GM23338 (cell line): ENCODE results near the gene GLE1. TPM values are rescaled to one million over a fixed set of nuclear protein-coding genes. Genes with fewer than 3 reads are reported as not detected.

Source experiments
- ATAC-seq: fragments of 200-7000 bp; cut with Tn5 transposase; 3 replicates; pipeline ENCODE4 v1.9.1; 2020
- DNase-seq: peaks from one replicate; pipeline ENCODE4 v3.0.0-alpha.2; 2015; ENCODE audit warnings: low spot score
- H2AFZ ChIP-seq: fragments of 200-600 bp; sonication (generic); 2 replicates; pipeline ENCODE4 v1.8.0; 2016; ENCODE audit warnings: antibody characterized with exemption, mild to moderate bottlenecking, moderate library complexity
- H3F3A ChIP-seq: fragments of 200-600 bp; sonication (generic); replicated peaks from 2 replicates; pipeline ENCODE4 v1.8.0; 2017; ENCODE audit warnings: antibody characterized with exemption, mixed run types, low read depth
- H3K27ac ChIP-seq: fragments of 200-600 bp; sonication (generic); 2 replicates; pipeline ENCODE4 v1.6.1; 2016; ENCODE audit warnings: low read depth
- H3K27me3 ChIP-seq: fragments of 200-600 bp; sonication (generic); 2 replicates; pipeline ENCODE4 v1.8.0; 2016; ENCODE audit warnings: mild to moderate bottlenecking, mixed run types, moderate library complexity; ENCODE audit not compliant: insufficient read depth
- H3K36me3 ChIP-seq: fragments of 200-600 bp; sonication (generic); 2 replicates; pipeline ENCODE4 v1.8.0; 2016; ENCODE audit warnings: mild to moderate bottlenecking; ENCODE audit not compliant: insufficient read depth
- H3K4me1 ChIP-seq: fragments of 200-600 bp; sonication (generic); 2 replicates; pipeline ENCODE4 v1.8.0; 2016; ENCODE audit warnings: mild to moderate bottlenecking, moderate library complexity; ENCODE audit not compliant: insufficient read depth
- H3K4me2 ChIP-seq: fragments of 200-600 bp; sonication (generic); 2 replicates; pipeline ENCODE4 v1.7.1; 2017; ENCODE audit warnings: mixed run types
- H3K4me3 ChIP-seq: fragments of 200-600 bp; sonication (generic); 2 replicates; pipeline ENCODE4 v1.6.1; 2016; ENCODE audit warnings: mixed run types
- H3K79me2 ChIP-seq: fragments of 200-600 bp; sonication (generic); replicated peaks from 2 replicates; pipeline ENCODE4 v1.8.0; 2017; ENCODE audit warnings: mild to moderate bottlenecking; ENCODE audit not compliant: insufficient read depth
- H3K9me2 ChIP-seq: fragments of 200-600 bp; sonication (generic); 2 replicates; pipeline ENCODE4 v1.8.0; 2017; ENCODE audit not compliant: insufficient read depth
- H4K20me1 ChIP-seq: fragments of 200-600 bp; sonication (generic); replicated peaks from 2 replicates; pipeline ENCODE4 v1.8.0; 2017; ENCODE audit warnings: mild to moderate bottlenecking; ENCODE audit not compliant: insufficient read depth
- H3K27ac Mint-ChIP-seq: 2 replicates; pipeline ENCODE4 v1.8.0; 2020; ENCODE audit warnings: inconsistent platforms, mild to moderate bottlenecking, moderate library complexity, mixed read lengths
- H3K27me3 Mint-ChIP-seq: 3 replicates; pipeline ENCODE4 v1.8.0; 2022; ENCODE audit warnings: low read depth, mild to moderate bottlenecking, moderate library complexity, mixed read lengths, inconsistent platforms; ENCODE audit not compliant: insufficient read depth, poor library complexity
- H3K36me3 Mint-ChIP-seq: 3 replicates; pipeline ENCODE4 v1.8.0; 2021; ENCODE audit warnings: low read depth, mild to moderate bottlenecking, inconsistent platforms, moderate library complexity, mixed read lengths
- H3K4me1 Mint-ChIP-seq: 3 replicates; pipeline ENCODE4 v1.8.0; 2020; ENCODE audit warnings: mild to moderate bottlenecking, inconsistent platforms, mixed read lengths
- H3K4me3 Mint-ChIP-seq: 3 replicates; pipeline ENCODE4 v1.8.0; 2021; ENCODE audit warnings: moderate library complexity, mild to moderate bottlenecking, inconsistent platforms, mixed read lengths
- H3K9me3 Mint-ChIP-seq: 3 replicates; pipeline ENCODE4 v1.8.0; 2020; ENCODE audit warnings: moderate library complexity, mild to moderate bottlenecking, inconsistent platforms, mixed read lengths
- CREB1 ChIP-seq: fragments of 250-450 bp; sonication (Bioruptor Pico); IDR thresholded peaks from 2 replicates; pipeline ENCODE4 v1.5.0; 2020; ENCODE audit warnings: low read depth, mild to moderate bottlenecking, moderate library complexity
- EZH2phosphoT487 ChIP-seq: fragments of 200-600 bp; sonication (generic); IDR thresholded peaks from one replicate; pipeline ENCODE4 v1.8.1; 2018; ENCODE audit warnings: antibody characterized with exemption; ENCODE audit not compliant: unreplicated experiment
- JUNB ChIP-seq: IDR thresholded peaks from one replicate; pipeline ENCODE4 v1.6.1; 2016; ENCODE audit warnings: antibody characterized with exemption; ENCODE audit not compliant: unreplicated experiment
- REST ChIP-seq: IDR thresholded peaks from one replicate; pipeline ENCODE4 v1.6.1; 2018; ENCODE audit warnings: antibody characterized with exemption; ENCODE audit not compliant: unreplicated experiment
- STAT1 ChIP-seq: IDR thresholded peaks from one replicate; pipeline ENCODE4 v1.6.1; 2016; ENCODE audit warnings: antibody characterized with exemption; ENCODE audit not compliant: unreplicated experiment
- ZNF114 ChIP-seq: fragments of 250-450 bp; sonication (Bioruptor Pico); IDR thresholded peaks from 2 replicates; pipeline ENCODE4 v1.5.0; 2020; ENCODE audit warnings: mild to moderate bottlenecking, moderate library complexity
- ZNF331 ChIP-seq: fragments of 250-450 bp; sonication (Bioruptor Pico); IDR thresholded peaks from 2 replicates; pipeline ENCODE4 v1.5.0; 2020; ENCODE audit warnings: low read depth, mild to moderate bottlenecking, moderate library complexity
- ZNF462 ChIP-seq: fragments of 250-450 bp; sonication (Bioruptor Pico); IDR thresholded peaks from 2 replicates; pipeline ENCODE4 v1.5.0; 2020; ENCODE audit warnings: mild to moderate bottlenecking, moderate library complexity
- polyA plus RNA-seq: library from polyadenylated mRNA; unstranded; fragments of >200 nt; fragmentation: Nextera tagmentation; extraction: Ambion mirVana; gene quantifications from 2 replicates; pipeline ENCODE4 v1.2.1, GENCODE V29; 2016
- total RNA-seq: library from RNA; depleted of rRNA; stranded (reverse); fragments of >200 nt; shearing (Covaris generic); gene quantifications from 2 replicates; pipeline ENCODE4 v1.2.3, GENCODE V29; 2014

The GLE1 gene
- total and polyA plus RNA-seq, 2 experiments from 2014 or later: 7.4 to 22.1 TPM

GRCh38 chr9:128494746-128495129, 9.8 kb upstream of the GLE1 start:
- Histone ChIP-seq H3K9me2 (no peaks in the 10 kb centered on the region), H3F3A (0 out of 2 replicates have a peak, but pooled peaks cover 2% of the 10 kb centered on the region), H3K4me2 (no peak overlapping the region), H2AFZ (no peak overlapping the region), H3K27me3 (no peaks in the 10 kb centered on the region), H3K4me1 (no peaks in the 10 kb centered on the region), H3K79me2 (no peaks in the 10 kb centered on the region), H3K4me3 (no peak overlapping the region), H3K27ac (no peak overlapping the region), H3K36me3 (peaks cover 6% of the 10 kb centered on the region; the same call in 1 of the 2 replicates), H4K20me1 (no peaks in the 10 kb centered on the region; the same call in none of the 2 replicates)
- H3K27me3 Mint-ChIP-seq: peaks cover 4% of the 10 kb centered on the region
- TF ChIP-seq REST (no peak), ZNF462 (CRISPR knock-in tag) (no peak), CREB1 (CRISPR knock-in tag) (no peak), JUNB (no peak), ZNF114 (CRISPR knock-in tag) (no peak), ZNF331 (no peak), STAT1 (no peak), EZH2phosphoT487 (no peak)
- ATAC-seq (no peak), DNase-seq (no peak)
- no peaks in the 10 kb centered on the region for H3K9me3 Mint-ChIP-seq
- H3K27ac Mint-ChIP-seq: no peak overlapping the region
- peaks cover 12% of the 10 kb centered on the region for H3K36me3 Mint-ChIP-seq
- H3K4me1 Mint-ChIP-seq: no peaks in the 10 kb centered on the region; the same call in 2 of the 3 replicates
- no peak overlapping the region for H3K4me3 Mint-ChIP-seq
